ENCODE data around the gene TRPM3.

Gene TRPM3

GRCh38 chr9:70802758-70803436, 318.5 kb downstream of the TRPM3 start:
- CTCF ChIA-PET: interaction anchor here (1.8 kb wide), 1 partner anchor 18 kb away, joined by 4 read pairs; no protein-coding TSS in a partner anchor

GRCh38 chr9:70802206-70802605, 319.2 kb downstream of the TRPM3 start:
- ChIA-PET CTCF (interaction anchor here (0.7 to 1.8 kb wide), 2 partner anchors 19 to 20 kb away, joined by 3 to 4 read pairs; no protein-coding TSS in a partner anchor), POLR2A (no interaction called here)
- no peak for DNase-seq (ENCODE audit: extremely low spot score)
- no peak for TF ChIP-seq CTCF (IDR thresholded peaks at IDR 0.05; ENCODE audit: control extremely low read depth, extremely low read depth, low read depth, missing control alignments)

More at GRCh38 chr9:70802758-70803436, 318.5 kb downstream of the TRPM3 start:
- POLR2A ChIA-PET: no interaction called here
- no peak for TF ChIP-seq CTCF (IDR thresholded peaks at IDR 0.05; ENCODE audit: control extremely low read depth, extremely low read depth, low read depth, missing control alignments)
- DNase-seq (ENCODE audit: extremely low spot score): no peak

DNA sequence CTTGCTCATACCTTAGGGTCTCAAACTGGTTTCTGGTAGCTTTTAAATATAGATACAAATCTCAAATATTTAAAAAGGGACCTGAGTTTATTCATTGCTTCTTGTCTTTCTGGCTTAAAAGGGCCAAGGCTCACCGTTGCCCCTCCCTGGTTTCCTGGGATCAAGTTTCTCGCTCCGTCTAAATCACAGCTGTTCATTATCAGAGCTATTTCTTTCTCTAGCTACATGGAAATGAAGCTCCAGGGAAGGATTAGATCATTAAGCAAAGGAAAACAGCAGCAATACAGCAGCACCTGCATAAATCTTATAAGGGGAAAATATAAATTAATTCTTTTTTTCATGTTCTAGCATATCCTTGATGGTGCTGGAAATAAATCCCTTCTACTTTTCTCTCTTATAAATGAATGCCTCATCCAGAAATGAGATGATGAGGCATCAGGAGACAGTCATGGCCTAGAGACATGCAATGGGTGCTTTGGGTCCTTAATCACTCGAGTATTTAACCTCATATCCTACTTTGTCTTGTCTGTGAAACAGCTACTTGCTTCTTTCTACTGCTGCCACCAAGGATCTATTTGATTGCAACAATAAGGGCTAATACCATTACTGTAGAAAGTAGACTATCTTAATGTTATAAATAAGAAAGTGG, 320.1 kb downstream of the TRPM3 start:
- ChIA-PET CTCF (interaction anchor here (0.6 kb wide), 1 partner anchor 11 kb away, joined by 3 read pairs; no protein-coding TSS in a partner anchor), POLR2A (no interaction called here)
- no peak for DNase-seq (ENCODE audit: extremely low spot score)
- TF ChIP-seq CTCF (IDR thresholded peaks at IDR 0.05; ENCODE audit: control extremely low read depth, extremely low read depth, low read depth, missing control alignments): no peak

DNA sequence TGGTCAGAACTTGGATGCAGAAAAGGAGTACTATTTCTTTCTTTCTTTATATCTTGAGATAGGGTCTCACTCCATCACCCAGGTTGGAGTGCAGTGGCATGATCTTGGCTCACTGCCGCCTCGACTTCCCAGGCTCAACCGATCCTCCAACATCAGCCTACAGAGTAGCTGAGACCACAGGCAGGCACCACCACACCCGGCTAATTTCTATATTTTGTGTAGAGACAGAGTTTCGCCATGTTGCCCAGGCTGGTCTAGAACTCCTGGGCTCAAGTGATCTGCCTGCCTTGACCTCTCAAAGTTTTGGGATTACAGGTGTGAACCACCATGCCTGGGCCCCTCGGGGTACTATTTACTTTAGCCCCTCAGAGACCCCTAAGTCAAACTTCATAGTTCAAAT, 323.4 kb downstream of the TRPM3 start:
- CTCF ChIA-PET: interaction anchor here (1.8 kb wide), 1 partner anchor 10 kb away, joined by 7 read pairs; no protein-coding TSS in a partner anchor
- no peak for DNase-seq (ENCODE audit: extremely low spot score)
- POLR2A ChIA-PET: no interaction called here
- TF ChIP-seq CTCF (IDR thresholded peaks at IDR 0.05; ENCODE audit: control extremely low read depth, extremely low read depth, low read depth, missing control alignments): no peak

DNA sequence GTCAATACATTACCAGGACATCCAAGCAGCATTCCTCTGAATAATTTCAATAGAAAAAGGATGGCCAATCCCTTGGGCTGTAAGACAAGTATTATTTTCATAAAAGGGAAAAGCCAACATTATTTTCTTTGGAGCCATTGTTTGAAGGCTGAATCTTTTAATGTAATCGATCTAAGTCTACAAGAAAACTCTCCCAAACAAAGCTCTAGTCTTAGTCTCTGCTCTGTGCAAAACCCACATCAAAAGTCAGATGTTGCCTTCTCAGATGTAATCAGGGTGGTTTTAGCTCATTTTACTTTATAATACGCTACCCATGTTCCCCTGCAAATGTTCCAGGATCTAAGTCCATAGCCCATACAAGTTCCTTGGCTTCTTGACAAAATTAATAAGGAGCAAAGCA, 325.6 kb downstream of the TRPM3 start:
- no peak for DNase-seq (ENCODE audit: extremely low spot score)
- ChIA-PET POLR2A (no interaction called here), CTCF (interaction anchor here (0.7 to 2.4 kb wide), 5 partner anchors 11 to 26 kb away, joined by 3 to 7 read pairs (median 3); no protein-coding TSS in a partner anchor)
- no peak for TF ChIP-seq CTCF (IDR thresholded peaks at IDR 0.05; ENCODE audit: control extremely low read depth, extremely low read depth, low read depth, missing control alignments)

DNA sequence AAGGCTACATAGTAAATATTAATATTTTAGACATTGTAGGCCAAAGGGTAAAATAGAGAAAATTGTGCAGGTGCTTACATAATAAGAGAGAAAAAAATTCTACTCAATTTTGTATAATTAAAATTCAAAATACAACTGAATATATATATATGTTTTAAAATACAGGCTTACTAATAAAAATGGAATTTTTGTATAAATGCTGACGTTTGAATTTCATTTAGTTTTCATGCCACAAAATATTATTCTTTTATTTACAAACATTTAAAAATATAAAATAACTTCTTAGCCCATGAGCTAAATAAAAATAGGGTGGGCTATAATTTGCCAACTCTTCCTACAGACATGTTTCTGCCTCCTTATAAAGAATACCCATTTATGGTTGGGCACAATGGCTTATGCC, 328.6 kb downstream of the TRPM3 start:
- DNase-seq (ENCODE audit: extremely low spot score): no peak
- CTCF ChIA-PET: no interaction called here
- POLR2A ChIA-PET: no interaction called here
- no peak for TF ChIP-seq CTCF (IDR thresholded peaks at IDR 0.05; ENCODE audit: control extremely low read depth, extremely low read depth, low read depth, missing control alignments)
